OCI-LY1 (cell line): ENCODE data around the gene MCC.

Experiments used
- CTCF ChIP-seq: fragments of 200-600 bp; sonication (generic), shearing (Covaris generic); IDR thresholded peaks from 2 replicates; pipeline ENCODE4 v1.5.1; 2017; ENCODE audit warnings: mild to moderate bottlenecking, antibody characterized with exemption, low read length, moderate library complexity, mixed read lengths
- EZH2 ChIP-seq: fragments of 200-600 bp; sonication (generic), shearing (Covaris generic); IDR thresholded peaks from 2 replicates; pipeline ENCODE4 v1.8.0; 2017; ENCODE audit warnings: borderline replicate concordance, mixed run types, mild to moderate bottlenecking, antibody characterized with exemption, low read length, moderate library complexity, mixed read lengths

GRCh38 chr5:113093558-113093957 lies 394.7 kb downstream of the MCC start:
- TF ChIP-seq CTCF, result no peak
- no peak for TF ChIP-seq EZH2
